HEK293 (cell line): ENCODE results near the gene TLCD3A.

ENCODE experiments used
- CTCF ChIA-PET: fragments of 350-600 bp; formaldehyde crosslinking; extraction: SDS; loops from one replicate; lab custom pipeline; 2021; ENCODE audit warnings: antibody characterized with exemption; lab: Yijun Ruan, JAX
- POLR2A ChIA-PET: fragments of 300-600 bp; formaldehyde crosslinking; extraction: SDS; loops from one replicate; lab custom pipeline; 2020; ENCODE audit warnings: antibody characterized with exemption, inconsistent platforms; lab: Yijun Ruan, JAX
- H3K27ac ChIP-seq: fragments of 200-500 bp; sonication (Bioruptor generic); 2 replicates; pipeline ENCODE4 v1.5.1; 2014; ENCODE audit warnings: low read depth, low read length, control low read depth, inconsistent platforms; ENCODE audit errors: extremely low read depth
- H3K36me3 ChIP-seq, 2 experiments: fragments of 200-500 bp in 1 of 2; sonication (Bioruptor generic) in 1 of 2; 1 replicate in 1 of 2; 2 replicates in 1 of 2; pipeline ENCODE4 v1.5.1; 2014 to 2017; ENCODE audit warnings: inconsistent platforms in 2 of 2, low read length in 2 of 2; ENCODE audit not compliant: control insufficient read depth in 2 of 2, insufficient read depth in 1 of 2
- H3K4me1 ChIP-seq: fragments of 200-500 bp; sonication (Bioruptor generic); 2 replicates; pipeline ENCODE4 v1.5.1; 2014; ENCODE audit warnings: mild to moderate bottlenecking, low read length, inconsistent platforms; ENCODE audit not compliant: control insufficient read depth, insufficient read depth
- H3K4me3 ChIP-seq: 2 replicates; pipeline ENCODE4 v1.5.1; 2011; ENCODE audit warnings: low read depth, mild to moderate bottlenecking, control low read depth, low read length, moderate library complexity
- H3K9me3 ChIP-seq: fragments of 200-500 bp; sonication (Bioruptor generic); 2 replicates; pipeline ENCODE4 v1.5.1; 2014; ENCODE audit warnings: low read depth, low read length, inconsistent platforms; ENCODE audit not compliant: control insufficient read depth, insufficient read depth
- EGR2 ChIP-seq: fragments of 450-650 bp; formaldehyde crosslinking; IDR thresholded peaks from 2 replicates; pipeline ENCODE4 v1.5.1; 2016; ENCODE audit warnings: low read depth, missing biosample characterization, missing genetic modification characterization
- FEZF1 ChIP-seq: fragments of 450-650 bp; formaldehyde crosslinking; IDR thresholded peaks from 2 replicates; pipeline ENCODE4 v1.5.1; 2016; ENCODE audit warnings: missing biosample characterization, missing genetic modification characterization
- PRDM1 ChIP-seq: fragments of 450-650 bp; formaldehyde crosslinking; IDR thresholded peaks from 2 replicates; pipeline ENCODE4; 2016; ENCODE audit warnings: missing biosample characterization, missing genetic modification characterization
- PRDM10 ChIP-seq: fragments of 450-650 bp; formaldehyde crosslinking; IDR thresholded peaks from 2 replicates; pipeline ENCODE4 v1.5.1; 2016; ENCODE audit warnings: missing biosample characterization, missing genetic modification characterization
- TRIM28 ChIP-seq: IDR thresholded peaks from 2 replicates; pipeline ENCODE4 v1.6.1; 2011; ENCODE audit warnings: low read length, control low read depth, borderline replicate concordance
- ZFHX2 ChIP-seq: fragments of 450-650 bp; formaldehyde crosslinking; conservative IDR thresholded peaks from 2 replicates; pipeline ENCODE4 v1.5.1; 2016; ENCODE audit warnings: missing biosample characterization, missing genetic modification characterization
- ZNF114 ChIP-seq: fragments of 450-650 bp; formaldehyde crosslinking; IDR thresholded peaks from 2 replicates; pipeline ENCODE4 v1.5.0; 2017; ENCODE audit warnings: missing biosample characterization, missing genetic modification characterization
- ZNF132 ChIP-seq: fragments of 450-650 bp; formaldehyde crosslinking; IDR thresholded peaks from 2 replicates; pipeline ENCODE4 v1.5.1; 2017; ENCODE audit warnings: missing biosample characterization, missing genetic modification characterization, borderline replicate concordance
- ZNF174 ChIP-seq: fragments of 450-650 bp; formaldehyde crosslinking; IDR thresholded peaks from 2 replicates; pipeline ENCODE4 v1.5.0; 2017; ENCODE audit warnings: missing biosample characterization, mild to moderate bottlenecking, missing genetic modification characterization
- ZNF341 ChIP-seq: fragments of 450-650 bp; formaldehyde crosslinking; IDR thresholded peaks from 2 replicates; pipeline ENCODE4; 2016; ENCODE audit warnings: low read depth, missing biosample characterization, missing genetic modification characterization
- ZNF513 ChIP-seq: fragments of 450-650 bp; IDR thresholded peaks from 2 replicates; pipeline ENCODE4 v1.5.1; 2018; ENCODE audit warnings: missing biosample characterization, missing genetic modification characterization
- ZNF610 ChIP-seq: fragments of 450-650 bp; formaldehyde crosslinking; IDR thresholded peaks from 2 replicates; pipeline ENCODE4 v1.5.1; 2016; ENCODE audit warnings: missing biosample characterization, missing genetic modification characterization, borderline replicate concordance
- ZNF626 ChIP-seq: fragments of 450-650 bp; sonication (Bioruptor Pico); formaldehyde crosslinking; IDR thresholded peaks from 2 replicates; pipeline ENCODE4 v1.5.1; 2018; ENCODE audit warnings: missing biosample characterization, missing genetic modification characterization, inconsistent platforms
- ZNF670 ChIP-seq: fragments of 450-650 bp; formaldehyde crosslinking; IDR thresholded peaks from 2 replicates; pipeline ENCODE4 v1.5.1; 2016; ENCODE audit warnings: missing biosample characterization, missing genetic modification characterization, low read depth
- ZNF701 ChIP-seq: fragments of 450-650 bp; formaldehyde crosslinking; IDR thresholded peaks from 2 replicates; pipeline ENCODE4 v1.5.1; 2016; ENCODE audit warnings: missing biosample characterization, missing genetic modification characterization
- ZNF704 ChIP-seq: fragments of 450-650 bp; formaldehyde crosslinking; IDR thresholded peaks from 2 replicates; pipeline ENCODE4 v1.5.1; 2016; ENCODE audit warnings: missing biosample characterization, missing genetic modification characterization
- ZNF768 ChIP-seq: fragments of 450-650 bp; formaldehyde crosslinking; IDR thresholded peaks from 2 replicates; pipeline ENCODE4 v1.5.1; 2018; ENCODE audit warnings: missing biosample characterization, mild to moderate bottlenecking, missing genetic modification characterization
- ZNF777 ChIP-seq: fragments of 450-650 bp; formaldehyde crosslinking; IDR thresholded peaks from 2 replicates; pipeline ENCODE4 v1.5.1; 2017; ENCODE audit warnings: missing biosample characterization, missing genetic modification characterization, borderline replicate concordance
- ZNF843 ChIP-seq: fragments of 450-650 bp; formaldehyde crosslinking; IDR thresholded peaks from 2 replicates; pipeline ENCODE4 v1.5.1; 2016; ENCODE audit warnings: missing biosample characterization, missing genetic modification characterization
- ZSCAN23 ChIP-seq: fragments of 450-650 bp; formaldehyde crosslinking; IDR thresholded peaks from 2 replicates; pipeline ENCODE4 v1.5.1; 2016; ENCODE audit warnings: missing biosample characterization, missing genetic modification characterization
- TF ChIP-seq, protein P1 (sequence below): fragments of 450-650 bp; formaldehyde crosslinking; IDR thresholded peaks from 2 replicates; pipeline ENCODE4 v1.5.1; 2016; ENCODE audit warnings: missing biosample characterization, missing genetic modification characterization
- TF ChIP-seq, protein P2 (sequence below): fragments of 450-650 bp; formaldehyde crosslinking; IDR thresholded peaks from 2 replicates; pipeline ENCODE4 v1.5.1; 2016; ENCODE audit warnings: missing biosample characterization, missing genetic modification characterization

The TLCD3A gene

GRCh38 chr17:740240-741017, 8.0 kb downstream of the TLCD3A start:
- H3K4me3 ChIP-seq, result no peak overlapping the region
- H3K27ac ChIP-seq, result no peak overlapping the region
- peaks cover 47 to 88% of the 10 kb centered on the region in 2 experiments for H3K36me3 ChIP-seq
- POLR2A ChIA-PET, result interaction anchor here (0.6 to 1.2 kb wide), 4 partner anchors 10 to 240 kb away, joined by 3 read pairs; no protein-coding TSS in a partner anchor
- no peaks in the 10 kb centered on the region; the same call in 1 of the 2 replicates for H3K4me1 ChIP-seq
- no peak for TF ChIP-seq ZNF114
- TF ChIP-seq, protein P1, sequence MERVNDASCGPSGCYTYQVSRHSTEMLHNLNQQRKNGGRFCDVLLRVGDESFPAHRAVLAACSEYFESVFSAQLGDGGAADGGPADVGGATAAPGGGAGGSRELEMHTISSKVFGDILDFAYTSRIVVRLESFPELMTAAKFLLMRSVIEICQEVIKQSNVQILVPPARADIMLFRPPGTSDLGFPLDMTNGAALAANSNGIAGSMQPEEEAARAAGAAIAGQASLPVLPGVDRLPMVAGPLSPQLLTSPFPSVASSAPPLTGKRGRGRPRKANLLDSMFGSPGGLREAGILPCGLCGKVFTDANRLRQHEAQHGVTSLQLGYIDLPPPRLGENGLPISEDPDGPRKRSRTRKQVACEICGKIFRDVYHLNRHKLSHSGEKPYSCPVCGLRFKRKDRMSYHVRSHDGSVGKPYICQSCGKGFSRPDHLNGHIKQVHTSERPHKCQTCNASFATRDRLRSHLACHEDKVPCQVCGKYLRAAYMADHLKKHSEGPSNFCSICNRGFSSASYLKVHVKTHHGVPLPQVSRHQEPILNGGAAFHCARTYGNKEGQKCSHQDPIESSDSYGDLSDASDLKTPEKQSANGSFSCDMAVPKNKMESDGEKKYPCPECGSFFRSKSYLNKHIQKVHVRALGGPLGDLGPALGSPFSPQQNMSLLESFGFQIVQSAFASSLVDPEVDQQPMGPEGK (tag by site-specific recombination), result no peak
- no peak for TF ChIP-seq ZSCAN23 (tag by site-specific recombination)
- peak; percentile 87 for TF ChIP-seq EGR2 (tag by site-specific recombination)
- no peak for TF ChIP-seq ZNF626 (tag by site-specific recombination)
- TF ChIP-seq ZNF610 (tag by site-specific recombination), result no peak
- peak; percentile 82 for TF ChIP-seq ZFHX2 (tag by site-specific recombination)
- no peak for TF ChIP-seq ZNF704 (tag by site-specific recombination)
- TF ChIP-seq ZNF768 (tag by site-specific recombination), result no peak
- TF ChIP-seq ZNF174 (tag by site-specific recombination), result no peak
- no peak for TF ChIP-seq ZNF777 (tag by site-specific recombination)
- TF ChIP-seq, protein P2, sequence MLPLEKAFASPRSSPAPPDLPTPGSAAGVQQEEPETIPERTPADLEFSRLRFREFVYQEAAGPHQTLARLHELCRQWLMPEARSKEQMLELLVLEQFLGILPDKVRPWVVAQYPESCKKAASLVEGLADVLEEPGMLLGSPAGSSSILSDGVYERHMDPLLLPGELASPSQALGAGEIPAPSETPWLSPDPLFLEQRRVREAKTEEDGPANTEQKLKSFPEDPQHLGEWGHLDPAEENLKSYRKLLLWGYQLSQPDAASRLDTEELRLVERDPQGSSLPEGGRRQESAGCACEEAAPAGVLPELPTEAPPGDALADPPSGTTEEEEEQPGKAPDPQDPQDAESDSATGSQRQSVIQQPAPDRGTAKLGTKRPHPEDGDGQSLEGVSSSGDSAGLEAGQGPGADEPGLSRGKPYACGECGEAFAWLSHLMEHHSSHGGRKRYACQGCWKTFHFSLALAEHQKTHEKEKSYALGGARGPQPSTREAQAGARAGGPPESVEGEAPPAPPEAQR (tag by site-specific recombination), result no peak
- no peak for TF ChIP-seq ZNF513
- no peak for TF ChIP-seq ZNF670 (tag by site-specific recombination)
- peak; percentile 72 for TF ChIP-seq PRDM1 (tag by site-specific recombination)
- TF ChIP-seq ZNF701 (tag by site-specific recombination), result no peak
- H3K9me3 ChIP-seq, result no peaks in the 10 kb centered on the region
- CTCF ChIA-PET, result no interaction called here

GRCh38 chr17:742147-742793, 9.9 kb downstream of the TLCD3A start:
- H3K4me3 ChIP-seq, result no peak overlapping the region
- peaks cover 36 to 93% of the 10 kb centered on the region in 2 experiments for H3K36me3 ChIP-seq
- H3K4me1 ChIP-seq, result no peaks in the 10 kb centered on the region
- POLR2A ChIA-PET, result interaction anchor here (0.6 to 1.0 kb wide), 2 partner anchors 9 to 10 kb away, joined by 3 read pairs; no protein-coding TSS in a partner anchor
- CTCF ChIA-PET, result no interaction called here
- H3K27ac ChIP-seq, result no peak overlapping the region; the same call in 1 of the 2 replicates
- H3K9me3 ChIP-seq, result no peaks in the 10 kb centered on the region
- TF ChIP-seq TRIM28, result no peak
- peak; percentile 82 for TF ChIP-seq FEZF1 (tag by site-specific recombination)
- TF ChIP-seq ZNF843, result no peak
- TF ChIP-seq PRDM10 (tag by site-specific recombination), result no peak
- TF ChIP-seq ZNF132 (tag by site-specific recombination), result no peak
- TF ChIP-seq ZNF341 (tag by site-specific recombination), result peak; percentile 89
